ENCODE results near the gene HELLS. TPM values are rescaled to one million over a fixed set of nuclear protein-coding genes. Genes with fewer than 3 reads are reported as not detected.
A peak's percentile ranks its signal among the peaks of the same experiment; 100 is the strongest.
"Not testable (repeated sequence)": the region's sequence is repeated elsewhere in the genome, so short reads cannot be mapped to it uniquely, and the experiment has no call there.

Gene HELLS
- 10 to 100 TPM; 24.8 to 43.9 (median 35.0) TPM for polyA plus RNA-seq (ENCODE audit: insufficient read depth in 1 of 5, insufficient read length in 5 of 5, low replicate concordance in 1 of 5)
- long read RNA-seq, donor 1: 0 reads
- long read RNA-seq, donor 2: 0 reads
- long read RNA-seq, donor 3, partial matches to known transcripts: 16 of 17 reads
- long read RNA-seq, donor 3, other reads (novel, unspliced or antisense): 0 of 17 reads
- long read RNA-seq, donor 4, partial matches to known transcripts: 7 of 7 reads
- long read RNA-seq, donor 4, other reads (novel, unspliced or antisense): 0 of 7 reads
- long read RNA-seq, donor 5, partial matches to known transcripts: 0 of 1 reads
- long read RNA-seq, donor 5, other reads (novel, unspliced or antisense): 0 of 1 reads
- long read RNA-seq, donor 6, partial matches to known transcripts: 0 of 2 reads
- long read RNA-seq, donor 6, other reads (novel, unspliced or antisense): 0 of 2 reads
- long read RNA-seq, donor 7: 0 reads
- long read RNA-seq, donor 8, partial matches to known transcripts: 0 of 3 reads
- long read RNA-seq, donor 8, other reads (novel, unspliced or antisense): 0 of 3 reads

GRCh38 chr10:94545391-94546048 lies at the start of gene HELLS:
Gene HELLS, plus strand, starts transcription at chr10:94545788. Its CDS starts 134 bp downstream, at chr10:94545922.
- peak; percentile 86 to 88 for DNase-seq

- DNase-seq: no peak
These were observed 49.6 kb upstream of the HELLS start for GRCh38 chr10:94496010-94496409.

- DNase-seq: no peak
These were observed 48.9 kb upstream of the HELLS start for GRCh38 chr10:94496646-94497045.

DNA sequence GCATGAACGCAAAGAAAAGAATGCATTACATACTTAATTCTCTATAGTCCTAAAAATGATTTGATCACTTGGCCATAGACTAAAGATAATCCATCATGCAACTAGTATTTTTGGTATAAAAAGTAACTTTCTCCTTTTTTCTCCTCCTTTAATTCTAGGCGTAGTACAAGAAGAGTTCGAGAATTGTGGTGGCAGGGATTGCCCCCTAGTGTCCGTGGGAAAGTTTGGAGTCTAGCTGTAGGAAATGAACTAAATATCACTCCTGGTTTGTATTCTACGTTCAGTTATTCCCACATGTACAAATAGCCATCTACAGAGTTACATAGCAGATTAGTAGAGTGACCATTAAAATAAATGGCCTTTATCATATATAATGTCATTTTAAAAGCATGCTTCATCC lies 45.5 kb upstream of the HELLS start:
- DNase-seq: no peak

DNA sequence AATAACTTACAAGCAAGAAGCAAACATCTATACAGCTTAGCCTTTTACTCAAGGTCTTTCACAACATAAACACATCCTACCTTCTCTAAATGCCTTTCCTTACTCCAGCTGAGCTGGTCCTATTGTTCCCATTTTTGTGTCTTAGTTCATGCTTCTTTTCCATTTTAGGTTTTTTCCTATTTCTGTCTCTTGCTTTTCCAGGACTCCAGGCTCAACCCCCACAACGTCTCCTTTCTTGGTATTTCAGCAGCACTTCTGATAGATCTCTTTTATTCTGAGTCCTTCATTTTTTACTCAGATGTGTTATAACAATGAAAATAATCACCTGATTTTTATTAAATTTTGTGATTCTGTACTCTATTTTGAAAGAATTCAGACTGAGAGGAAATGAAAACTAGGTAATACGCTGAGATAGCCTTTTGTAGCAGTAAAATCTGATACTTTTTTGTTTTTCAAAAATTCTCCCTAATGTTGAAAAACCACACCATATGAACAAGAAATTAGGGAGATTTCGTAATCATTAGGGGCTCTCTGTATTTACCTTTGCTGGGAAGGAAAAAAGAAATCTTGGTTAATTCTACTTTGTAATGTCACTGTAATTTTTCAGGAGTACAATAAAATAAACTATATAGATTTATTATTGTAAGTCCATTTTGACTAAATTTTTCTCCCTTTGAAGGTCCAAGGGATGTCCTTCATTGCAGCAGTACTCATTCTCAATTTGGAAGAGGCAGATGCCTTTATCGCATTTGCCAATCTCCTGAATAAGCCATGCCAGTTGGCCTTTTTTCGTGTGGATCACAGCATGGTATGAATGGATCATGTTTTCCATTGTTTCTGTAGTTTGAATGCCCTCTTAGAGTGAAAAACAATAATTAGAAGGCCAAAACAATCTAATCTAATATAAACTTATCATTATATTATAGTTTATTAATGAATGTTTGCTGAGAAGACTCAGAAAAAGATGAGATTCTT lies 24.0 kb upstream of the HELLS start:
- no peak for DNase-seq

GRCh38 chr10:94524146-94524545 lies 21.4 kb upstream of the HELLS start:
- no peak for DNase-seq

DNA sequence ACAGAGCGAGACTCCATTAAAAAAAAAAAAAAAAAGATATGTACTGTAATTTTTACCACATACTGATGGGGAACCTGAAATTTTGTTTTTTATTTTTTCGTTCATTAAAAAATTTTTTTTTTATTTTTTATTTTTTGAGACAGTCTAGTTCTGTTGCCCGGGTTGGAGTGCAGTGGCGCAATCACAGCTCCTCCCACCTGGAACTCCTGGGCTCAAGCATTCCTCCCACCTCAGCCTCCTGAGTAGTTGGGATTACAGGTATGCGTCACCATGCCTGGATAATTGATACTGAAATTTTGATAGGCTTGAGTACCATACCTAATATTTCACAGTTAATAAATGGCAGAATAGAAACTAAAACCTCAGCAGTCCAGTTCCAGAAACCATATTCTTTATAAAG lies 20.9 kb upstream of the HELLS start:
- DNase-seq: no peak

DNA sequence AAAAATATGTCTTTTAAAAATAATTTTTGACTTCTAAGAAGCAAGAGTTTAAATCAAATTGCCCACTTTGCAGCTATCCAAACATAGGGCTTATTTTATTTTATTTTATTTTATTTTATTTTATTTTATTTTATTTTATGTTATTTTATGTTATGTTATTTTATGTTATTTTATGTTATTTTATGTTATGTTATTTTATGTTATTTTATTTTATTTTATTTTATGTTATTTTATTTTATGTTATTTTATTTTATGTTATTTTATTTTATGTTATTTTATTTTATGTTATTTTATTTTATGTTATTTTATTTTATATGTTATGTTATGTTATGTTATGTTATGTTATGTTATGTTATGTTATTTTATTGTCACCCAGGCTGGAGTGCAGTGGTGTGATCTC lies 14.0 kb upstream of the HELLS start:
- DNase-seq: not testable (repeated sequence)

DNA sequence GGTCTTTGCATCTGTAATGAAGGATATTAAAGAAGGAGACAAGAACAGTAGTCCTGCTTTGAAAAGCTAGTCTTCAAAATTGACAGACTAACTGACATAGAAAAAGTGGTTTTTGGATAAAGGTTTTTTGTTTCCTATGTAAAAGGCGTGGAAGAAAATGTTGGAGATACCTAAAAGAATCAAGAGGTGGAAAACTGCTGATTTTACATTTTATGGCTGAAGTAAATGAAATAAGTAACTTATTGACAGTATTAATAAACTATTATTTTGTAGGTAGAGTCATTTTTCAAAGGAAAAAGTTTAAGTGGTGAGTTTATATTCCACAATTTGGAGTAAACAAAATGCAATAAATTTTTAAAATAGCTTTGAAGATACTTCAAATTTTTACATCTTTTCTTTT lies 12.6 kb upstream of the HELLS start:
- no peak for DNase-seq

DNA sequence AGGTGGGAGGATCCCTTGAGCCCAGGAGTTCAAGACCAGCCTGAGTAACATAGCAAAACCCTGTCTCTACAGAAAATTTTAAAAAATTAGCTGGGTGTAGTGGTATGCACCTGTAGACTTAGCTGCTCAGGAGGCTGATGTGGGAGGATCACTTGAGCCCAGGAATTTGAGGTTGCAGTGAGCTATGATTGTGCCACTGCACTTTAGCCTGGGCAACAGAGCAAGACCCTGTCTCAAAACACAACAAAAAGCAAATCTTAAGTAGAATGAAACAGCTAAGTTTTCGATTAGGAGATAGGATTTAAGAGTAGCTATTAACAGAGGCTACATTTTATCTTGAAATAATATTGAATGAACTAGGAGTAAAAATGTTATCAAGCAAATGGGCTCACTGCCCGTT lies 3.3 kb upstream of the HELLS start:
- not testable (repeated sequence) for DNase-seq

DNA sequence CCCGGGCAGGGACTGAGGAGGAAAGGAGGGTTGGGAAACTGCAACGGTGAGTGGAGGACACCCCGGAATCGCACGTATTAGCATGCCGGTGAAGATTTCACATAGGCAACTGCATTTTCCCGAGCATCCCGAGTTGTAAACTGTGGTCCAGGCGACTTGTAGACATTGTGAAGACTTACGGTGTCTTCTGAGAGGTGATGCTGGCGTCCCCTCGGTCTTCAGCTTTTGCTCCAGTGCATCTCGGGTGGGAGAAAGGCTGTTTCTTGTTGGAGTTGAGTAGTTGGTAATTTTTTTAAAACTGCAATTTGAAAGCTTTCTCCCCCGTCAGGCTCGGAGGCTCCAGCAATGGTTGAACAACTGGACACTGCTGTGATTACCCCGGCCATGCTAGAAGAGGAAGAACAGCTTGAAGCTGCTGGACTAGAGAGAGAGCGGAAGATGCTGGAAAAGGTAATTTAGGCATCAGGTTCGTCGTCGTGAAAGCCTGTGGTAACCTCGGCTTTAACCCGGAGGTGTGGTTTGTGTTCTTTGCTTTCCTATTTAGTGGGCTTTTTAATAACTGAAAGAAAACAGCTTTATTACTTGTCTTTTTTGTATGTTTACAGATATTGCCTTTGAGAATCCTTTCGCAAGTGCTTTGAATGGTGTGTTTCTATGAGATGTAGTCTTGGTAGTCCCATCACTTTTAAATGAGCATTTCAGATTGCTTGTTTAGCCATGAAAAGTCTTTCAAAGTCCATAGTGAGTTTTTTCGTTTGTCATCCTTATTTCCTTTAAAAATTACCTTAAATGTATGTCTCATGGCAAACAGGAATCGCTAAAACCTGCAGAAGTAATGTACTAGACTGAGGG lies 687 bp downstream of the HELLS start:
- DNase-seq: peak; percentile 14 to 28

DNA sequence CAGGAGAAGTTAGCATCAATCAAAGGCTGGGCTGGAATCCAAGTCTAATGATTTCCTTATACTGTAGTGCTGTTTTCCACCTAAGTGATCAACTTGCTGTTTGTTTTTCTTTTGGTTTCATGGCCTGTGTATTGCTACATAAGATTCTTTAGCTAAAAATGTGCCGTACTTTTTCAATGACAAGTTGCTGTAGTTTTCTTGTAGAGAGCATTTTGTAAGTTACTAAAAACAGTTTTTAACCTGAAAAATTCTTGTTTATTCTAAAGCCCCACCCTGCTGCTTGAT lies 1.3 kb downstream of the HELLS start:
- DNase-seq: no peak

DNA sequence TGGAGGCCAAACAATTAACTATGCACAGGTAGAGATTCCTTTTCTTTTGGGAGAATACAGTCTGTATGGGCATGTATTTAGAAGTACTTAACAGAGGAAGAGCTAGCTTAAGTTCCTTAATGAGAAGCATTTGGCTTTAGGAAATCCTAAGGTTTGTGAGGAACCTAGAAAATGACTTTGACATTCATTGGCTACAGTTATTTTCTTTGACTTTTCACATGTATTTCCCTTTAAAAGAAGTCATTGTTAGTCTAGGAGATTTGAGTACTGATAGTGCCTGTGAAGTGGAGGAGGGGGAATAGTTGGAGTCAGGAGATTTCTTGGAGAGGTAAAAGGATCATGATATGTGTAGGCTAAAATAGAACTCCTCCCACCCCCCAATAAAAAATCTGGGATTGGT lies 3.6 kb downstream of the HELLS start:
- DNase-seq: peak in 1 of 2 donors; percentile 2

DNA sequence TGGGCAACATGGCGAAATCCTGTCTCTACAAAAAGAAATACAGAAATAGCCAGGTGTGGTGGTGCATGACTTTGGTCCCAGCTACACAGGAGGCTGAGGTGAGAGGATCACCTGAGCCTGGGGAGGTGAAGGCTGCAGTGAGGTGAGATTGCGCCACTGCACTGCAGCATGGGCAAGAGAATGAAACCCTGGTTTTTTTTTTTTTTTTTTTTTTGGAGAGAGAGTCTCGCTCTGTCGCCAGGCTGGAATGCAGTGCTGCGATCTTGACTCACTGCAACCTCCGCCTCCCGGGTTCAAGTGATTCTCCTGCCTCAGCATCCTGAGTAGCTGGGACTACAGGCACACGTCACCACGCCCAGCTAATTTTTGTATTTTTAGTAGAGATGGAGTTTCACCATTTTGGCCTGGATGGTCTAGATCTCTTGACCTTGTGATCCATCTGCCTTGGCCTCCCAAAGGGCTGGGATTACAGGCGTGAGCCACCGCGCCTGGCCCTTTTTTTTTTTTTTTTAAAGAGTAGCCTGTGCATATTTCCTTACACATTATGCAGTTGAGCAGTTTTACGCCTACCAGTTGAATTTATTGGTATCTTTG lies 22.2 kb downstream of the HELLS start:
- DNase-seq: not testable (repeated sequence)

GRCh38 chr10:94571081-94571480 lies 25.5 kb downstream of the HELLS start:
- DNase-seq: no peak

DNA sequence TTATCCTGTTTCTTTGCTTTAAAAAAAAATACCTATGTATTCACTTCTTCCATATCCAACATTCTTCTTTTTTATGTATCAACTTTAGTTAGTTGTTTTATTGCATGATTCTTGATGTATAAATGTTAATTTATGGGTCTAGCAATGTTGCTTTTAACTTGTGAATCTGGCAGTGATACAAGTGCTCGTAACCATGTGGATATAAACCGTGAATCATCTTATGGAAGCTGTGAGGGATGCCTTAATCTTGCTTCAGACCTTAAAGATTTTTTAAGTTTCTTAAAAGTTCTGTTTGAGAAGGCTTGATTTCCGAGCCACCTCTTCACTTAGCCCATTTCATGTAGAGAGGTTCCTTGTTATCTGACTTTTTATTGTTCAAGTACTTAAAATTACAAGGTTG lies 25.9 kb downstream of the HELLS start:
- DNase-seq: no peak

- DNase-seq: no peak
These were observed 33.2 kb downstream of the HELLS start for GRCh38 chr10:94578790-94579189.

- no peak for DNase-seq
These were observed 37.5 kb downstream of the HELLS start for GRCh38 chr10:94583124-94583523.

DNA sequence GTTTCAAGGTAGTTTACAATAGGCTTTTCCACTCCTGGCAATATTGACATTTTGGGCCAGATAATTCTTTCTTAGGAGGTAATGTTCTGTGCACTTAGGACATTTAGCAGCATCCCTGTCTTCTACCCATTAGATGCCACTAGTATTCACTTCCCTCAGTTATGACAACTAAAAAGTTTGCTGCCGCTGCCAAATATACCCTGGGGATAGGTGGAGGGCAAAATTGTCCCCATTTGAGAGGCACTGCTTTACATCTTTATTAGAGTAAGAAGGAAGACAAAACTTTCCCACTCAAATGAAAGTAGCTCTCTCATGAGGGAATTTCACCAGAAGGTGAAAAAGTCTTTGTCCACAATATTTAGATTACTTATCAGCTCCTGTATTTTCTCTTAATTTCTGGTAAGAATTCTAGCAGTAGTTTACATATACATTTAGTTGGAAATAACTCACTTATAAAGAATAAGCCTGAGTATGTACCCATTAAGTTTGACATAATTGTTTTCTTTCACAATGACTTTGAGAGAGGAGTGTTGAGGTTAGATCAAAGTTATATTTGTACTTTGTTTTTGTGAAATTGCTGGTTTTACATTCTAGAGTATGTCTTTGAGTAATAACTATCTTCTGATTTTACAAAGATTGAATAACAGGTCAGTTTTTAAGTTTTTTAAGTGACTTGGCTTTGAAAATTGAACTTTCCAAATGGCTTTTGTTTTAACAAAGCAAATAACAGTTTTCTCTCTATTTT lies 46.0 kb downstream of the HELLS start:
- DNase-seq: no peak
